Adrenal gland (tissue), 5 donors: ENCODE results near the gene ANKS6.

Source experiments
- CTCF ChIP-seq, 6 experiments: fragments of 450-650 bp in 4 of 6; fragments of 200-600 bp in 2 of 6; sonication (generic) in 1 of 6; IDR thresholded peaks; 1 replicate in 5 of 6; 2 replicates in 1 of 6; pipeline versions ENCODE4 v1.5.1 to v1.8.0; 2016 to 2021; ENCODE audit warnings: antibody characterized with exemption in 6 of 6, mild to moderate bottlenecking in 2 of 6, moderate library complexity in 1 of 6
- POLR2A ChIP-seq, 2 donors: fragments of 450-650 bp; IDR thresholded peaks; one replicate each; pipeline ENCODE4 v1.6.1; 2017; ENCODE audit warnings: antibody characterized with exemption in 2 of 2, mild to moderate bottlenecking in 2 of 2, moderate library complexity in 1 of 2
- donor health status: DM: no; HTN: no; CAD: no.

GRCh38 chr9:98708103-98708932 is 88.0 kb downstream of the ANKS6 start:
- TF ChIP-seq CTCF (IDR thresholded peaks at IDR 0.05) (no peak), POLR2A (IDR thresholded peaks at IDR 0.05) (no peak)
